K562 (cell line): Measurements from ENCODE around the gene SLC25A48. TPM values are rescaled to one million over a fixed set of nuclear protein-coding genes. Genes with fewer than 3 reads are reported as not detected.

Source experiments
- ATAC-seq: fragments of 200-7000 bp; cut with Tn5 transposase; 3 replicates; pipeline ENCODE4 v1.9.1; 2020; ENCODE audit warnings: moderate library complexity
- BruUV-seq: library from RNA; stranded (reverse); fragments of 400-500 nt; replicated peaks from 2 replicates; lab custom pipeline; 2021; lab: Mats Ljungman, UMichigan
- CTCF ChIA-PET: fragments of 300-600 bp; formaldehyde crosslinking; extraction: SDS; loops from one replicate; lab custom pipeline; 2021; ENCODE audit warnings: low intra/inter-chr PET ratio; lab: Yijun Ruan, JAX
- POLR2A ChIA-PET: fragments of 300-600, 350-650 bp; sonication (Branson Sonifier 250); formaldehyde crosslinking; extraction: SDS; loops from one replicate; lab custom pipeline; 2021; ENCODE audit warnings: antibody characterized with exemption, inconsistent platforms; lab: Yijun Ruan, JAX
- DNase-seq, 4 experiments: peaks; one replicate each; pipeline versions ENCODE4 v3.0.0 to v3.0.0-alpha.2; 2011 to 2018; ENCODE audit warnings: low spot score in 3 of 4, mixed read lengths in 3 of 4; ENCODE audit errors: extremely low read depth in 1 of 4
- FAIRE-seq: peaks from 2 replicates; lab custom pipeline; 2011; peaks lifted over from hg19 to GRCh38; lab: Jason Lieb, UNC
- H2AFZ ChIP-seq: 2 replicates; pipeline ENCODE4 v1.6.0; 2011; ENCODE audit warnings: low read depth, low read length, control low read depth, inconsistent platforms
- H3K27ac ChIP-seq: fragments of 200-600 bp; 3 replicates; pipeline ENCODE4 v1.8.0; 2011; ENCODE audit warnings: low read depth, mild to moderate bottlenecking, control low read depth, inconsistent platforms, low read length, moderate library complexity, mixed read lengths; ENCODE audit errors: extremely low read depth
- H3K27me3 ChIP-seq, 2 experiments: fragments of 300-600 bp in 1 of 2; 2 replicates in 1 of 2; 3 replicates in 1 of 2; pipeline versions ENCODE4 v1.6.0 to v1.8.0; 2011; ENCODE audit warnings: inconsistent platforms in 2 of 2, low read length in 2 of 2, mild to moderate bottlenecking in 1 of 2, mixed read lengths in 1 of 2, moderate library complexity in 1 of 2; ENCODE audit not compliant: control insufficient read depth in 2 of 2, insufficient read depth in 2 of 2
- H3K36me3 ChIP-seq: fragments of 300-600 bp; 3 replicates; pipeline ENCODE4 v1.8.0; 2011; ENCODE audit warnings: mild to moderate bottlenecking, low read length, inconsistent platforms; ENCODE audit not compliant: control insufficient read depth, insufficient read depth
- H3K4me1 ChIP-seq, 2 experiments: fragments of 200-600 bp in 1 of 2; replicated peaks in 1 of 2; 2 replicates in 1 of 2; 3 replicates in 1 of 2; pipeline versions ENCODE4 v1.5.1 to v1.8.0; 2011; ENCODE audit warnings: inconsistent platforms in 2 of 2, low read length in 2 of 2, mild to moderate bottlenecking in 1 of 2, mixed read lengths in 1 of 2, moderate library complexity in 1 of 2; ENCODE audit not compliant: control insufficient read depth in 2 of 2, insufficient read depth in 2 of 2
- H3K4me2 ChIP-seq: 2 replicates; pipeline ENCODE4 v1.6.1; 2011; ENCODE audit warnings: low read length, control low read depth, inconsistent platforms, mixed read lengths; ENCODE audit not compliant: insufficient read depth
- H3K4me3 ChIP-seq: fragments of 200-600 bp; sonication (generic), shearing (Covaris generic); 2 replicates; pipeline ENCODE4 v1.5.1; 2016; ENCODE audit warnings: control low read depth, inconsistent platforms
- H3K79me2 ChIP-seq: fragments of 200-600 bp; 3 replicates; pipeline ENCODE4 v1.8.0; 2011; ENCODE audit warnings: low read length, inconsistent platforms; ENCODE audit not compliant: control insufficient read depth, insufficient read depth
- H3K9ac ChIP-seq, 2 experiments: 2 replicates each; pipeline versions ENCODE4 v1.6.0 to v1.6.1; 2011; ENCODE audit warnings: low read depth in 2 of 2, low read length in 2 of 2, control low read depth in 1 of 2, inconsistent platforms in 1 of 2, mild to moderate bottlenecking in 1 of 2, mixed read lengths in 1 of 2; ENCODE audit not compliant: insufficient read depth in 1 of 2
- H3K9me1 ChIP-seq: one replicate; pipeline ENCODE4 v1.6.0; 2011; ENCODE audit warnings: inconsistent platforms, mild to moderate bottlenecking, low read length, moderate library complexity; ENCODE audit not compliant: control insufficient read depth, insufficient read depth
- H3K9me3 ChIP-seq: replicated peaks from 2 replicates; pipeline ENCODE4 v1.5.1; 2011; ENCODE audit warnings: low read depth, low read length, inconsistent platforms; ENCODE audit not compliant: control insufficient read depth, insufficient read depth
- H4K20me1 ChIP-seq: replicated peaks from 2 replicates; pipeline ENCODE4 v1.6.1; 2011; ENCODE audit warnings: low read length, inconsistent platforms, mixed read lengths; ENCODE audit not compliant: control insufficient read depth, insufficient read depth
- CBX3 ChIP-seq, 2 experiments: IDR thresholded peaks; 1 replicate in 1 of 2; 2 replicates in 1 of 2; pipeline ENCODE4 v1.6.1; 2012; ENCODE audit warnings: inconsistent platforms in 2 of 2, low read length in 2 of 2, borderline replicate concordance in 1 of 2, control low read depth in 1 of 2
- CREB3 ChIP-seq: fragments of 450-650 bp; conservative IDR thresholded peaks from 2 replicates; pipeline ENCODE4 v1.6.1; 2016; ENCODE audit warnings: missing genetic modification characterization, low read depth, mild to moderate bottlenecking, missing compliant biosample characterization, moderate library complexity
- DIDO1 ChIP-seq: fragments of 450-650 bp; IDR thresholded peaks from 2 replicates; pipeline ENCODE4 v1.6.1; 2016; ENCODE audit warnings: low read depth, missing biosample characterization, missing genetic modification characterization
- MLX ChIP-seq, 2 experiments: fragments of 450-650 bp in 1 of 2; sonication (generic) in 1 of 2; formaldehyde crosslinking; conservative IDR thresholded peaks; 2 replicates each; pipeline versions ENCODE4 v1.4.0 to v1.8.1; 2020 to 2022; ENCODE audit warnings: mild to moderate bottlenecking in 1 of 2, missing genetic modification reagents in 1 of 2
- NFIC ChIP-seq: fragments of 450-650 bp; IDR thresholded peaks from 2 replicates; pipeline ENCODE4 v1.6.1; 2017; ENCODE audit warnings: mild to moderate bottlenecking, inconsistent platforms
- SIX5 ChIP-seq, 2 experiments: IDR thresholded peaks; 2 replicates each; pipeline ENCODE4 v1.6.1; 2011; ENCODE audit warnings: low read length in 2 of 2, borderline replicate concordance in 1 of 2, low read depth in 1 of 2, mild to moderate bottlenecking in 1 of 2, moderate library complexity in 1 of 2; ENCODE audit not compliant: insufficient read depth in 1 of 2
- SMC3 ChIP-seq: conservative IDR thresholded peaks from 2 replicates; pipeline ENCODE4 v1.6.1; 2011; ENCODE audit warnings: low read depth, low read length, improper control_type of control experiment; ENCODE audit not compliant: insufficient read depth
- TARDBP ChIP-seq: fragments of 450-650 bp; IDR thresholded peaks from 2 replicates; pipeline ENCODE4 v1.6.1; 2016
- XRCC4 ChIP-seq: IDR thresholded peaks from one replicate; pipeline ENCODE4 v1.6.1; 2011; ENCODE audit not compliant: insufficient read depth, insufficient read length; ENCODE audit errors: extremely low read depth
- ZNF511 ChIP-seq: sonication (generic); formaldehyde crosslinking; IDR thresholded peaks from 2 replicates; pipeline ENCODE4 v1.8.0; 2022; ENCODE audit warnings: mild to moderate bottlenecking, missing genetic modification reagents
- ZNF696 ChIP-seq: fragments of 250-450 bp; sonication (Bioruptor Pico); conservative IDR thresholded peaks from 2 replicates; pipeline ENCODE4 v1.4.0; 2020; ENCODE audit warnings: mild to moderate bottlenecking, moderate library complexity
- WGBS: fragments of 100-300 bp; shearing (Covaris generic); methylation state at CpG from one replicate; pipeline ENCODE4 v1.1.6; 2016; ENCODE audit warnings: low coverage, mixed read lengths; ENCODE audit not compliant: insufficient coverage; ENCODE audit errors: missing lambda C conversion rate; 5-methylcytosine and 5-hydroxymethylcytosine counted together
- in situ Hi-C: fragments of 300-500 bp; cut with MboI; formaldehyde crosslinking; loops from 4 replicates; pipeline ENCODE4 v1.15.0; 2018; ENCODE audit warnings: inconsistent platforms, mixed read lengths
- intact Hi-C: fragments of 100-400 bp; cut with micrococcal nuclease; formaldehyde crosslinking; loops from 2 replicates; pipeline ENCODE4 v1.14.2; 2022
- polyA plus RNA-seq, 8 experiments: library from polyadenylated mRNA; depleted of rRNA in 4 of 8; stranded (reverse) in 5 of 8; unstranded in 3 of 8; fragments of >200 nt; fragmentation: Nextera tagmentation in 2 of 8; fragmentation: Illumina TruSeq in 1 of 8; extraction: Ambion mirVana in 2 of 8; extraction: Trizol in 1 of 8; gene quantifications; 2 replicates each; pipeline versions ENCODE4 v1.2.1 to v1.2.3, GENCODE V29; 2011 to 2014; ENCODE audit warnings: inconsistent platforms in 1 of 8, missing spikeins in 1 of 8
- total RNA-seq, 7 experiments: library from RNA; depleted of rRNA in 6 of 7; stranded (reverse); fragments of >200 nt in 6 of 7; fragmentation: Illumina TruSeq in 2 of 7; extraction: Trizol in 2 of 7; gene quantifications; 2 replicates each; pipeline versions ENCODE4 v1.2.1 to v1.2.3, GENCODE V29; 2011 to 2021; ENCODE audit warnings: low replicate concordance in 1 of 7
- TF ChIP-seq, protein P1 (sequence below): fragments of 450-650 bp; IDR thresholded peaks from 2 replicates; pipeline ENCODE4 v1.6.1; 2016; ENCODE audit warnings: mild to moderate bottlenecking

The SLC25A48 gene
- total and polyA plus RNA-seq, 9 of the 15 experiments (the other 6 are each of a cell fraction or from before 2014, with no cell fraction given) = 0.08 to 0.35 (median 0.23) TPM; not detected in 1

DNA sequence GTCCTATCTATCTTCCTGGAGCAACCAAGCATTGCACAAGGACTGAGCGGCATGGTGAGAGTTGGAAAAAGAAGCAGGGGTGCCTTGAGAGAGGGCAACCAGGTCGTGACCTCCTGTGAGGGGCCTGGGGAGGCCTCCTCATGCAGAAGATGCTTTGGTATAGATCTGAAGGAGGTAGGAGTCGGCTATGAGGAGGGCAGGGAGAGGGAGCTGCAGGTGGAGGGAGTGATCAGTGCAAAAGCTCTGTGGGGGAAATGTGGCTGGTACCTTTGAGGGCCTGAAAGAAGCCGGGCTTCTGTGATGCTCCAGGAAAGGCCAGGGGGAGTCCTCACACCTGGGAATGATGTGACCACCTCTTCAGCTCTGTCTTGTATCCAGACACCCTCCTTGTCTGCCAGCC is 3.6 kb upstream of the SLC25A48 start (continued):
- TF ChIP-seq ZNF696 (CRISPR knock-in tag) (no peak), XRCC4 (no peak), CREB3 (tag) (no peak), NFIC (no peak), MLX (CRISPR knock-in tag; conservative IDR thresholded peaks at IDR 0.05) (no peak), ZNF511 (CRISPR knock-in tag) (no peak), SIX5 (IDR thresholded peaks at IDR 0.05; ENCODE audit: borderline replicate concordance in 1 of 2, insufficient read depth in 1 of 2, low read depth in 1 of 2, low read length in 2 of 2) (no peak)

- in situ Hi-C loops = loop anchor here (5.0 kb wide), 1 partner anchor 274 kb away; no protein-coding TSS in a partner anchor
- intact Hi-C loops = loop anchor here (2.0 to 5.0 kb wide), 3 partner anchors 271 to 364 kb away; no protein-coding TSS in a partner anchor
- Histone ChIP-seq H3K27me3 (peaks cover 2 to 61% of the 10 kb centered on the region in 2 experiments; a peak in 3 of 5 replicates), H4K20me1 (peaks cover 3% of the 10 kb centered on the region; the same call in 1 of the 2 replicates), H3K27ac (no peak overlapping the region), H3K36me3 (no peaks in the 10 kb centered on the region), H3K9ac (no peak overlapping the region), H3K4me3 (no peak overlapping the region), H3K9me3 (no peaks in the 10 kb centered on the region), H3K79me2 (no peaks in the 10 kb centered on the region), H2AFZ (no peak overlapping the region), H3K4me2 (no peak overlapping the region), H3K9me1 (no peaks in the 10 kb centered on the region), H3K4me1 (peaks cover 0 to 9% of the 10 kb centered on the region in 2 experiments; a peak in 1 of 5 replicates)
- no peak for DNase-seq
- CTCF ChIA-PET = no interaction called here
- POLR2A ChIA-PET = no interaction called here
- no TSS peak for BruUV-seq
- no peak for ATAC-seq
- 17% methylated on average over 1 of the region's 1 CpG for WGBS
- FAIRE-seq = no peak
- TF ChIP-seq DIDO1 (no peak), SMC3 (no peak), CBX3 (IDR thresholded peaks at IDR 0.05; ENCODE audit: borderline replicate concordance in 1 of 2, low read length in 2 of 2) (no peak), TARDBP (no peak)
- TF ChIP-seq, protein P1, sequence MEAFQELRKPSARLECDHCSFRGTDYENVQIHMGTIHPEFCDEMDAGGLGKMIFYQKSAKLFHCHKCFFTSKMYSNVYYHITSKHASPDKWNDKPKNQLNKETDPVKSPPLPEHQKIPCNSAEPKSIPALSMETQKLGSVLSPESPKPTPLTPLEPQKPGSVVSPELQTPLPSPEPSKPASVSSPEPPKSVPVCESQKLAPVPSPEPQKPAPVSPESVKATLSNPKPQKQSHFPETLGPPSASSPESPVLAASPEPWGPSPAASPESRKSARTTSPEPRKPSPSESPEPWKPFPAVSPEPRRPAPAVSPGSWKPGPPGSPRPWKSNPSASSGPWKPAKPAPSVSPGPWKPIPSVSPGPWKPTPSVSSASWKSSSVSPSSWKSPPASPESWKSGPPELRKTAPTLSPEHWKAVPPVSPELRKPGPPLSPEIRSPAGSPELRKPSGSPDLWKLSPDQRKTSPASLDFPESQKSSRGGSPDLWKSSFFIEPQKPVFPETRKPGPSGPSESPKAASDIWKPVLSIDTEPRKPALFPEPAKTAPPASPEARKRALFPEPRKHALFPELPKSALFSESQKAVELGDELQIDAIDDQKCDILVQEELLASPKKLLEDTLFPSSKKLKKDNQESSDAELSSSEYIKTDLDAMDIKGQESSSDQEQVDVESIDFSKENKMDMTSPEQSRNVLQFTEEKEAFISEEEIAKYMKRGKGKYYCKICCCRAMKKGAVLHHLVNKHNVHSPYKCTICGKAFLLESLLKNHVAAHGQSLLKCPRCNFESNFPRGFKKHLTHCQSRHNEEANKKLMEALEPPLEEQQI = no peak
These were observed 3.0 kb upstream of the SLC25A48 start for GRCh38 chr5:135831439-135831838.
